DMS79 treated with DMSO at 0.1 percent for 48 hours (cell line): ENCODE data around the gene AMBRA1.
"Not testable (repeated sequence)": the region's sequence is repeated elsewhere in the genome, so short reads cannot be mapped to it uniquely, and the experiment has no call there.

Source experiments
- DNase-seq: peaks from one replicate; lab custom pipeline; 2025; lab: John Stamatoyannopoulos, UW

The AMBRA1 gene

GRCh38 chr11:46612326-46612725 is 18.5 kb upstream of the AMBRA1 start:
- DNase-seq: no peak

GRCh38 chr11:46611526-46612304 is 17.9 kb upstream of the AMBRA1 start:
- no peak for DNase-seq

- DNase-seq: no peak
These were observed 15.6 kb upstream of the AMBRA1 start for GRCh38 chr11:46609386-46609785.

GRCh38 chr11:46607516-46607915 is 13.7 kb upstream of the AMBRA1 start:
- DNase-seq: no peak

- no peak for DNase-seq
These were observed 11.0 kb upstream of the AMBRA1 start for GRCh38 chr11:46604796-46605195.

GRCh38 chr11:46603704-46604308 is 10.0 kb upstream of the AMBRA1 start:
- DNase-seq: no peak

GRCh38 chr11:46601129-46601528 is 7.3 kb upstream of the AMBRA1 start:
- DNase-seq: no peak

- DNase-seq: no peak
These were observed 6.6 kb upstream of the AMBRA1 start for GRCh38 chr11:46600194-46600960.

GRCh38 chr11:46599340-46600193 is 5.7 kb upstream of the AMBRA1 start:
- DNase-seq: no peak

- no peak for DNase-seq
These were observed 3.9 kb upstream of the AMBRA1 start for GRCh38 chr11:46597609-46598219.

- DNase-seq: no peak
These were observed 3.3 kb upstream of the AMBRA1 start for GRCh38 chr11:46597155-46597554.

GRCh38 chr11:46594785-46595184 is 962 bp upstream of the AMBRA1 start:
- DNase-seq: no peak

GRCh38 chr11:46594374-46594700 is 514 bp upstream of the AMBRA1 start:
- DNase-seq: no peak

GRCh38 chr11:46590740-46591605 is 2.9 kb downstream of the AMBRA1 start:
- no peak for DNase-seq

- no peak for DNase-seq
These were observed 4.9 kb downstream of the AMBRA1 start for GRCh38 chr11:46588915-46589314.

- no peak for DNase-seq
These were observed 5.7 kb downstream of the AMBRA1 start for GRCh38 chr11:46588131-46588530.

- not testable (repeated sequence) for DNase-seq
These were observed 10.3 kb downstream of the AMBRA1 start for GRCh38 chr11:46583513-46583912.

- DNase-seq: no peak
These were observed 11.2 kb downstream of the AMBRA1 start for GRCh38 chr11:46582588-46582987.

- no peak for DNase-seq
These were observed 16.8 kb downstream of the AMBRA1 start for GRCh38 chr11:46577058-46577457.

- no peak for DNase-seq
These were observed 19.2 kb downstream of the AMBRA1 start for GRCh38 chr11:46574656-46575055.
